ENCODE results near the gene COX6A1. TPM values are rescaled to one million over a fixed set of nuclear protein-coding genes. Genes with fewer than 3 reads are reported as not detected.

Gene COX6A1
- total RNA-seq: 381 and 699 TPM in 2 replicates

DNA sequence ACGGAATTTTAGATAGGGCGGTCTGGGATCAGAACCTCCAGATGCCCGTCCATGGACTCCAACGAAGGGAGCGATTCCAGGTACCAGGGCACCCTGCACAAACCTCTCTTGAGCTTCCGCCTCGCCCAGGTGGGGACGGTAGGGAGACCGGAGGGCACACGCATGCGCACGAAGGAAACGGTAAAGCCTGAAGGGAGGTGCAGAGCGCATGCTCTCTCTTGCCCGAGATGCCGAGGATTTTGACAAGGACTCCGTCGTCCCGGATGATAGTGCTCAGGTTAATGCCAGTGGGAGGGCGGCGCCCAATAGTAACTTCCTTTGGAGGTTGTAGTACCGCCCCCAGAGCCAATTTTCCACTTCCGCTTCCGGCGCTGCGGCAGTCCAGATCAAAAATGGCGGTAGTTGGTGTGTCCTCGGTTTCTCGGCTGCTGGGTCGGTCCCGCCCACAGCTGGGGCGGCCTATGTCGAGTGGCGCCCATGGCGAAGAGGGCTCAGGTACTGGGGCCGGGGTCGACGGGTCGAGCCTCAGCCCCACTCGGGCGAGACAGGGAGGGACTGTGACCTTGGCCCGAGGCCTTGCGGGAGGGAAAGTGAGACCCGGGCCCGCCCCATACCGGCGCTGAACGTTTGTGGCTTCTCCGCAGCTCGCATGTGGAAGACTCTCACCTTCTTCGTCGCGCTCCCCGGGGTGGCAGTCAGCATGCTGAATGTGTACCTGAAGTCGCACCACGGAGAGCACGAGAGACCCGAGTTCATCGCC, at the start of gene COX6A1:
Gene COX6A1, plus strand, starts transcription at position 379 of the 760 bp plus-strand sequence. Its CDS starts 14 bp downstream, at position 393.

GRCh38 chr12:120445911-120446843, 8.3 kb downstream of the COX6A1 start, which contains the start of the genes GATC and TRIAP1:
TSS of gene GATC (plus strand) at chr12:120446444. CDS start at chr12:120446481, 37 bp downstream.
TSS of gene TRIAP1 (minus strand) at chr12:120446384. CDS start at chr12:120446372, 12 bp downstream.

DNA sequence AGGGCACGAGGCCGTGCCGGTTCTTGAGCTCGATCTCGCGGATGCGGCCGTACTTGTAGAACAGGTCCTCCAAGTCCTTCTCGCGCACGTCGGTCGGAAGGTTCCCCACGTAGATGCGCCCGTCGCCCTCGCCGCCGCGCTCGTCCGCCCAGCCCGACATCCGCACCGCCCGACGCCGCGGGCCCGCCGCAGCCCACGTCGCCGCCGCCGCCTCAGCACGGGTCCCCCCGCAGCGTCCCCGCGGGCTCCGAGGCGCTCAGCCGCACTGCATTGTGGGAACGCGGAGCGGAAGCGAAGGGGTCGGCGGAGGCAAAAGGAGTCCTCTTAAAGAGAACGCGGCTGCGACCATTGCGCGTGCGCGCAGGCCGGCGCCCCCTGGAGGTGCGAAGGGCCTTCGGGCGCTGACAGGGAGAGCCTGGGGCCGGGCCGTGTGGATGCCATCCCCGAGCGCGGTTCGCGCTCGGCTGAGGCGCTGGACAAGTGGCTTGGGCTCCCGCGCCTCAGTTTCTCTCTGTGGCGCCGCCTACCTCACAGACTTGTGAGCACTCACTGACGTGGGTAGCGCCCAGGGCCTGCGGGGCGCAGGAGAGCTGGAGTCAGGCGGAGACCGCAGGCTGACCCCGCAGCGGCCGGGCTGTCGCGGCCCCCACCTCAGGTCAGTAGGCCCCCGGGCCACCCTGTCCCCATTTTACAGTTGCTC, 31.7 kb downstream of the COX6A1 start, which contains the start of gene SRSF9:
Gene SRSF9, minus strand, starts transcription at position 299 of the 700 bp plus-strand sequence. Its CDS starts 139 bp downstream, at position 160.

Other genes starting within 250 kb of the COX6A1 start
- gene GCN1, start 243.4 kb upstream of the COX6A1 start, total RNA-seq: 78.9 and 143 TPM in 2 replicates
- 3,050 and 5,524 TPM in 2 replicates for gene RPLP0, start 237.0 kb upstream of the COX6A1 start, total RNA-seq
- 35.2 and 77.0 TPM in 2 replicates for gene PXN, start 172.4 kb upstream of the COX6A1 start, total RNA-seq
- under 0.01 TPM in 1 of 2 replicates, not detected in the other for gene RNU4-2, start 146.2 kb upstream of the COX6A1 start, total RNA-seq
- under 0.01 TPM in 1 of 2 replicates, not detected in the other for gene RNU4-1, start 144.9 kb upstream of the COX6A1 start, total RNA-seq
- gene SIRT4, start 135.8 kb upstream of the COX6A1 start, total RNA-seq: 0.68 and 1.1 TPM in 2 replicates
- not detected in 2 replicates for gene PLA2G1B, start 110.3 kb upstream of the COX6A1 start, total RNA-seq
- gene MSI1, start 68.9 kb upstream of the COX6A1 start, total RNA-seq: not detected in 2 replicates
- gene TRIAP1, start 8.3 kb downstream of the COX6A1 start, total RNA-seq: 27.8 and 70.1 TPM in 2 replicates
- gene GATC, start 8.3 kb downstream of the COX6A1 start, total RNA-seq: 22.2 and 22.4 TPM in 2 replicates
- gene SRSF9, start 31.6 kb downstream of the COX6A1 start, total RNA-seq: 218 and 289 TPM in 2 replicates
- 281 and 342 TPM in 2 replicates for gene DYNLL1, start 58.0 kb downstream of the COX6A1 start, total RNA-seq
- gene COQ5, start 91.0 kb downstream of the COX6A1 start, total RNA-seq: 41.3 and 42.4 TPM in 2 replicates
- 160 and 314 TPM in 2 replicates for gene RNF10, start 96.2 kb downstream of the COX6A1 start, total RNA-seq
- gene POP5, start 143.3 kb downstream of the COX6A1 start, total RNA-seq: 30.3 and 44.8 TPM in 2 replicates
- under 0.01 TPM in 1 of 2 replicates, not detected in the other for gene CABP1, start 202.5 kb downstream of the COX6A1 start, total RNA-seq
- 83.6 and 108 TPM in 2 replicates for gene MLEC, start 249.0 kb downstream of the COX6A1 start, total RNA-seq

Measured in nasal cavity respiratory epithelium epithelial cell of viscerocranial mucosa (primary cell).